Measurements from ENCODE around the gene LIPG.
"Not testable (repeated sequence)": the region's sequence is repeated elsewhere in the genome, so short reads cannot be mapped to it uniquely, and the experiment has no call there.

LIPG gene

DNA sequence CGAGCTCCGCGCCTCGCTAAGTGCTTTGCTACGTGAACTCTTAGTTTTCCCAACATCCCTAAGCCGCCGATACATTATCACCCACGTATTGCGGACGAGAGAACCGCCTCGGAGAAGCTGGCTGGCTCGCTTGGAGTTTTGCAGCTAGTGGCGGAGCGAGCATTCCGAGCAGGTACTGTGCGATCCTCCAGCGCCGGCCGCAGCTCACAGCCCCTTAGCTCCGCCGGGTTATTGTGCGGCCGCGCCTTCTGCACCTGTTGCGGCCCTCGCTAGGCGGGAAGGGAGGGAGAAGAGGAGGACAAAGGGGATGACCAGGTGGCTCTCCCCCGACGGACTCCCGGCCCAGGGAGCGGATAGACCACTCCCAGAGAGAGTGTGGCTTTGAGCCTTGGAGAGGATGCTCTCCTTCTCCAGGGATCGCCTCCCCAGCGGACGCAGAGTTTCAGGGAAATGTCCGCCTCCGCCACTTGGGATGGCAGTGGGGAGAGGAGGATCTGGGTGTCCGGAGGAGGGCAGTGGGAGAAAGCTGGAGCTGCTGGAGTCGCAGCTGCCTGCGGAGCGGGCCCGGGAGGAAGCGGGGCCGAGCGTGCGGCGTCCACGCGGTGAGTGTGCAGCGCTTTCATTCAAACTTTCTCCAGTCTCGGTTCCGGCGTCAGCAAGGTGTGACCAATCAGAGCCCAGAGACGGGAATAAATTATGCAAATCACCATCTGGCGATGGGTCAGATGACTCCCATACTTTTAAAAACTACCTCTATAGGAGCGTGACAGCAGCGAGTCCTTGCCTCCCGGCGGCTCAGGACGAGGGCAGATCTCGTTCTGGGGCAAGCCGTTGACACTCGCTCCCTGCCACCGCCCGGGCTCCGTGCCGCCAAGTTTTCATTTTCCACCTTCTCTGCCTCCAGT is at the start of gene LIPG:
TSS of gene LIPG (plus strand) at position 769 of the 905 bp plus-strand sequence. CDS start 252 bp downstream, outside the sequence.
- Histone ChIP-seq H3K27ac (peak within 1 kb of the TSS in 2 of 21 experiments; percentile 38 to 75), H3K4me3 (peak within 1 kb of the TSS; percentile 20 to 42 (median 24))

DNA sequence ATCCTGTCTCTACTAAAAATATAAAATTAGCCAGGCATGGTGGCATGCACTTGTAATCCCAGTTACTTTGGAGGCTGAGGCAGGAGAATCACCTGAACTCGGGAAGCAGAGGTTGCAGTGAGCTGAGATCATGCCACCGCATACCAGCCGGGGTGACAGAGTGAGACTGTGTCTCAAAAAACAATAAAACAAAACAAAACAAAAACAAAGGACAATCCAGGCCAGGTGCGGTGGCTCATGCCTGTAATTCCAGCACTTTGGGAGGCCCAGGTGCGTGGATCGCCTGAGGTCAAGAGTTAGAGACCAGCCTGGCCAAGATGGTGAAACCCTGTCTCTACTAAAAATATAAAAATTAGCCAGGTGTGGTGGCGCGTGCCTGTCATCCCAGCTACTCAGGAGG is 49.0 kb upstream of the LIPG start:
- H3K27ac ChIP-seq, H3K4me3 ChIP-seq: not testable (repeated sequence)

DNA sequence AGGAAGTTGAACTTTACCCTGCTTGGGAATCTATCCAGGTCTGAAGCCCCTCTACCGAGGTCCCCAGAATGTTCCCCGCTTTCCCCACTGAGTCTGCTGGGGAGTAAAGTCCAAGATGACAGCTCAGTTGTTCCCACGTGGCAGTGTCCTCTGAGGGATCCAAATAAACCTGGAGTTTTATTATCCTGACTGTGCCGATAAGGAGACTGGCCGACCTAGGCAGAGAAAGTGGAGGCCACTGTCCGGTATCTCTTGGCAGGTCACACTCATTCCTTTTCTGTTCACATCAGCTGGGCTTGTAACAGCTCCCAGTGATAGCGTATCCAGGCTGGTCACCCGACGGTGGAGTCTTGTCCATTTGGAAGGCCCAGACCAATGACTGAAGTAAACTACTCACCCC is 47.3 kb upstream of the LIPG start:
- Histone ChIP-seq H3K27ac (no peak overlapping the region), H3K4me3 (no peak overlapping the region)

DNA sequence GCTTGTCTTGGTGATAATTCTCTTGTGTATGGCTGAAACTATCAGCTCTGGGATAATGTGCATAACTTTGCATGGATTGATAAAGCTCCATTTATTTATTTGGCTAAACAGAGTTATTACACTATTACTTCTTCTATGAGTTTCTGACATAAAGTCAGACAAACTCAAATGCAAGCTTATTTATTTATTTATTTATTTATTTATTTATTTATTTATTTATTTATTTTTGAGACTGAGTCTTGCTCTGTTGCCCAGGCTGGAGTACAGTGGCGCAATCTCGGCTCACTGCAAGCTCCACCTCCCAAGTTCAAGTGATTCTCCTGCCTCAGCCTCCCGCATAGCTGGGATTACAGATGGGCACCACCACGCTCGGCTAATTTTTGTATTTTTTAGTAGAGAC is 46.9 kb upstream of the LIPG start:
- H3K4me3 ChIP-seq, H3K27ac ChIP-seq: not testable (repeated sequence)

DNA sequence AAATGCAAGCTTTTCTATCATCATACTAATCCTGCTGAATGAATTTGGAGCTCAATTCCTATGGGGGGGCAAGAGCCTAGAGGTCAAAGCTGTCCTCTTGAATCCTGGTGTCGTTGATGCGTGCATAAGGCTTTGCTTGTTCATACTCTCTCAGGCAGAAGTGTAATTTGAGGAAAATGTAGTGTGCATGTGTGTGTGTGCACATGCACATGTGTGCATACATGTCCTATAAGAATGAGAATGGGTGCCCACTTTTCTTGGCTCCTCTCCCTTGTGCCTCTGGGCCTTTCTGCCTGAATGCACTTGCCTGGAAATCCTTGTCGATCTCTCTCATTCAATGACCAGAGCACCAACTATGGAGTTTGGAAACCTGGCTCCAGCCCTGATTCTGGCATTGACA is 46.3 kb upstream of the LIPG start:
- H3K27ac ChIP-seq = no peak overlapping the region
- H3K4me3 ChIP-seq = no peak overlapping the region

DNA sequence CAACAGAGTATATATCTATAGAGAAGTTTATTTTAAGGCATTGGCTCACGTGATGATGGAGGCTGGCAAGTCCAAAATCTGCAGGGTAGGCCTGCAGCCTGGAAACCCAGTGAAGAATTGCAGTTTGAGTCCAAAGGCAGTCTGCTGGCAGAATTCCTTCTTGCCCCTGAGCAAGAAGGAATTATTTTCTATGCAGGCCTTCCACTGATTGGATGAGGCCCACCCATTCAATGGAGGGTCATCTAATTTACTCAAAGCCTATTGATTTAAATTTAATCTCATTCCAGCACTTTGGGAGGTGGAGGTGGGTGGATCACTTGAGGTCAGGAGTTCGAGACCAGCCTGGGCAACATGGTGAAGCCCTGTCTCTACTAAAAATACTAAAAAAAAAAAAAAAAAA is 44.4 kb upstream of the LIPG start:
- Histone ChIP-seq H3K27ac (no peak overlapping the region), H3K4me3 (no peak overlapping the region)

DNA sequence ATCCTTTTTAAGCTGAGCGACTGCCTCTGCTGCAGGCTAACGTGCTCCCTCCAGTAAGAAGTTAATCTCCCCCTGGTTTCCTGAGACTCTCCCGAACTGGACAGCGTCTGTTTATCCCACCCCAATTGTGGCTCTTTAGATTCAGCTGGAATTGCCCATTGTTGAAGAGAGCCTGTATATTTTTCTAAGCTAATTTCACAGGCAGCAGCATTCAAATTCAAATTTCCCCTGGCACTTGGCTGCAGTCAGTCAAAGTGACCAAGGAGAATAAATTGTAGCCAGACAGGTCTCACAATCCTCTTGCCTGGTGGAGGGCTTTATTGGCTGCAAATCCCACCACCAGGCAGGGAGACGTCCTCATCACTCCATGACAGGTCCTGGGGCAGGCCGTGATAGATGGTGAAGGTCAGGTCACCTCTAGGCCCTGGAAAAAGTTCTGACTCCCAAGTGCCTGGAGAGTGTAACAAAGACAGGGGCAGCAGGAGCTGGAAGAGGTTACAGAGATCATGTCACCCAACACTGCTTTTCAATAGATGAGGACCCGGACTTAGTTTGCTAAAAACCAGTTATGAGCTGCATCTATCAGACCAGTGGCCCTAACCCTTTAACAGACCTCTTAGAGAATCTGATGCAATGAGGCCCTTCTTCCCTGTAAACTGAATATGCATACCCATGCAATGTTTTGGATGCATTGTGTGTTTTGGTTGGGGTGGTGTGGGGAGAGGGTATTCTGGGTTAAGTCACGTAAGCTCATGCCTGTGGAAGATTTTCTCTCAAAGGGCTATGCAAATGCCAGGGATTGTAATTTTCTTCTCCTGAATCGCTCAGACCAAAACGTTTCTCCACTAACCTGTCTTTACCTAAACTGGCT is 42.5 kb upstream of the LIPG start:
- Histone ChIP-seq H3K4me3 (no peak overlapping the region), H3K27ac (no peak overlapping the region)

DNA sequence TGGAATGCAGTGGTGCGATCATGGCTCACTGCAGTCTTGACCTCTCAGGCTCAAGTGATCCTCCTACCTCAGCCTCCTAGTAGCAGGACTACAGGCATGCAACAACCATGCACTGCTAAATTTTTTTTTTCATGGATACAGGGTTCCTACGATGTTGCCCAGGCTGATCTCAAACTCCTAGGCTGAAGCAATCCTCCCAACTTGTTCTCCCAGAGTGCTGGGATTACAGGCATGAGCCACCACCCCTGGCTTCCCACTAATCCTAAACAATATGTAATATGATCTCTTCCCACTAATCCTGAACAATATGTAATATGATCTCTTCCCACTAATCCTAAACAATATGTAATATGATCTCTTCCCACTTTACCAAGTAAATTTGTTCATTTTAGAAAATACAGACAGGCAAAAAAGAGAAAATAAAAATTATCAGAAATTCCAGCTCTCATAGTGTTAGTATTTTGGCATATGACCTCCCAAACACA is 41.2 kb upstream of the LIPG start:
- H3K4me3 ChIP-seq = no peak overlapping the region
- no peak overlapping the region for H3K27ac ChIP-seq

DNA sequence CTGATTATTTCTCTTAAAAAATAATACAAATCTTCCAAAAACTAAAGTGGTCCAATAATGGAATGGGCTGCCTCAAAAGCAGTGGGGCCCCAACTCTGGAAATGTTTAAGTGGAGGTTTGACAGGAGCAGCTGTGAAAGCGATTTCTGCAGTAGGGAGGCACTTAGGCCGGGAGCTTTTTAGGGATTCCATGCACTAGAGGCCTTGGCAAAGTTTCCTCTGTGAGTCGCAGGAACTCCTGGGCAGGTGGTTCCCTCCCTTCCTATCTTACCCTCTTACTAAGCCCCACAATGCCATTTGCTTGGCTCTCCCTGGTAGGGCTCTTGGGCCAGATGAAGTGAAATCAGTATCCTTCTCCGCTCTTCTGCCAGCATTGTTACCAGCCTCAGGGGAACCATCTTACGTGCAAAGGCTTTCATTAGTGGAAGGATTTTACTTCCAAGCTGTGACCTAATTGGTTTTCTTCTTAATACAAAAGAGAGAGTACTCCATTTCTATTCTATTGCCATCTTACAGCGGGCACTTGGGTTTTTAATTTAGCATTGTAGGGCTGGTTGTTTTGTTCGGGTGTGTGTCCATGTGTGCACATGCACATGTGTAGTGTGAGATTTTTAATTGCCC is 40.5 kb upstream of the LIPG start:
- Histone ChIP-seq H3K4me3 (no peak overlapping the region), H3K27ac (no peak overlapping the region)

DNA sequence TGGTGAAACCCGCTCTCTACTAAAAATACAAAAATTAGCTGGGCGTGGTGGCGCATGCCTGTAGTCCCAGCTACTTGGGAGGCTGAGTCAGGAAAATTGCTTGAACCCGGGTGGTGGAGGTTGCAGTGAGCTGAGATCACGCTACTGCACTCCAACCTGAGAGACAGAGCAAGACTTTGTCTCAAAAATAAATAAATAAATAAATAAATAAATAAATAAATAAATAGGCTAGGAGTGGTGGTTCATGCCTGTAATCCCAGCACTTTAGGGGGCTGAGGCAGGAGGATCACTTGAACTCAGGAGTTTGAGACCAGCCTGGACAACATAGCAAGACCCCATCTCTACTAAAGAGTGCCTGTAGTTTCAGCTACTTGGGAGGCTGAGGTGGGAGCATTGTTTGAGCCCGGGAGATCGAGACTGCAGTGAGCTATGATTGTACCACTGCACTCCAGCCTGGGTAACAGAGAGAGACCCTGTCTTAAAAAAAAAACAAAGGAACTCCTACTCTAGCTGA is 38.2 kb upstream of the LIPG start:
- not testable (repeated sequence) for H3K4me3 ChIP-seq, H3K27ac ChIP-seq

DNA sequence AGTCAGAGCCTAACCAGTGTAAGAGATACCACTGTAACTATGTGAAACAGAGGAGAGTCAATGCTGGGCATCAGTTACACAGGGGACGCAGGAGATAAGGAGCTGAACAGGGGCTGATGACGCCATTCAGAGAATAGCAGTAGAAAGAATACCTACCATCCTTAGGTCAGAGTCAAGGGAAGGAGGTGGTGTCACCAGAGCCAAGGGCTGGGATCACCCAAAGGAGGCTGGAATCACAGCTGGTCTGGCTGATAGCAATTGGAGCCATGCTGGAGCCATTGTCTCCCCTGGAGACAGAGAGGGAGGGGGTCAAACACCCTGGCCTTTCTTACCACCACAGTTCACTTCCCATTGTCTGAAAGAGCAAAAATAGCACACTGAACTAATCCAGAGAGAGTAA is 37.5 kb upstream of the LIPG start:
- H3K27ac ChIP-seq = no peak overlapping the region

DNA sequence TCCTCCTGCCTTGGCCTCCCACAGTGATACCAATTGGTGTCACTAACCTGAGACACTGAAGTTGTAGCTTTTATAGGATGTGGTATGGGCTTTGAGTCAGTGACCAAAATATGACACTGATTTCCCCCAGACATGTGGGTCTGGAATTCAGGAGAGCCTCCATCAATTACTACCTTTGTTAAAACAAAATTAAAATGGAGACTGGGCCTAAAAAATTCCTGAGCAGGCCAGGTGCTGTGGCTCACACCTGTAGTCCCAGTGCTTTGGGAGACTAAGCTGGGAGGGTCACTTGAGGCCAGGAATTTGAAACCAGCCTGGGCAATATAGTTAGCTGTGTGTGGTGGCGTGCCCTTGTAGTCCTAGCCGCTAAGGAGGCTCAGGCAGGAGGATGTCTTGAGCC is 36.9 kb upstream of the LIPG start:
- Histone ChIP-seq H3K27ac (no peak overlapping the region), H3K4me3 (no peak overlapping the region)

More for the DNA sequence above, 37.5 kb upstream of the LIPG start:
- no peak overlapping the region for H3K4me3 ChIP-seq

DNA sequence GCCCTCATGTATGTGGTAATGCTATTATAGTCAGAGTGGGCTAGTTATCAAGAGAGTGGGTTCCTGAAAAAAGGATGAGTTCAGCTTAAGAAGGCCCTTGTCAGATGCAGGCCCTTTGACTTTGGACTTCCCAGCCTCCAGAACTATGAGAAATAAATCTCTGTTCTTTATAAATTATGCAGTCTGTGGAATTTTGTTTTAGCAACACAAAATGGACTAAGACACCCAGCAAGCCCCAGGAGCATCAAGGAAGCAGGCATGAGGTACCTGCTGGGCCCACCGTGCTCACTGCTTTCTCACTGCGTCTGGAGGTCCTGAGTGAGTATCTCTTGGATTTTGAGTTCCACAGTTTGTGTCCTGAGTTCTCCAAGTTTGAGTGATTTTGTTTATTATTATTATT is 35.9 kb upstream of the LIPG start:
- H3K27ac ChIP-seq = no peak overlapping the region
- no peak overlapping the region for H3K4me3 ChIP-seq

DNA sequence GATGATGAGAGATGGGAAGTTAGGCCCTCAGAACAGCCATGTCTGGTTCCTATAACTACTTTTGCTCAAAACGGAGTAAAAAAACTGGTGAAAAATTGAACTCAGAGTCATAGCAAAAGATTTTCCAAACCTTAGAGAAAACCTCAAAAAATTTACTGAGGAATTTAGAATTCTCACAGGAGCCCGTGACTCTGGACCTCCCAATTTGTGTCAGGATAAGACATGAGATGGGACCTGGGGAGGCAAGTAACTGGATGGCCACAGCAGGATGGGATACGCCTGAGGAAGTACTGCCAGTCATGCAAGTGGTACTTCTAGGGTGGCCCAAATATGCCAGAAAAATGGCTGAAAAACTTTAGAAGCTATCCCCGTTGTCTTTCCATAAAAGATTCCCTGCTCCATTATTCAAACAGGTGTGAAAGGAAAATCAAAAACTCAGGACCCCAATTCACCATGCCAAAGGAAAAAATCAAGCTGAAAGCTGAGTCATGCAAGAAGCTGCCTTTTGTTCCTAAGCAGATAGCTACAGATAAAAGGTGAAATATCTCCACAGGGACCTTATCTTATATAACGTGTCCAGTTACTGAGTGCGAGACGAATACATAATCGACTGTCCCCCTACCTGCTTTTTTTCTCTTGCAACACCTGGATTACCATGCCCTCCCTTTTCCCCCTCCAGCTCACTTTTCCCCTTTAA is 34.1 kb upstream of the LIPG start:
- no peak overlapping the region for H3K27ac ChIP-seq
- H3K4me3 ChIP-seq = no peak overlapping the region

DNA sequence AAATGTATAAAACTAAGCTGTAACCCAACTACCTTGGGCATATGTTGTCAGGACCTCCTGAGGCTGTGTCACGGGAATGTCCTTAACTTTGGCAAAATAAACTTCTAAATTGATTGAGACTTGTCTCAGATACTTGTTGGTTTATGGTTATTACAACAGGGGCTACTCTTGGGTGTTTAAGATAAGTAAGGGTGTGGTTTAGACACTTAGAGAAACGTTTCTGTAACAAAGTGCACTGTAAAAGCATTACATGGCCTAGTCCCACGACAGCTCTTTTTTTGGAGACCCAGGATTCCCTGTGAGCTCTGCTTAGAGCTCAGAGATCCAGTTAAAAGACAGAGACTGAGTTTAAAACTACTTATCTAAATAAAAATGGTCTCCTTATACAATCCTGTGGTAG is 32.3 kb upstream of the LIPG start:
- H3K4me3 ChIP-seq = no peak overlapping the region
- no peak overlapping the region for H3K27ac ChIP-seq

DNA sequence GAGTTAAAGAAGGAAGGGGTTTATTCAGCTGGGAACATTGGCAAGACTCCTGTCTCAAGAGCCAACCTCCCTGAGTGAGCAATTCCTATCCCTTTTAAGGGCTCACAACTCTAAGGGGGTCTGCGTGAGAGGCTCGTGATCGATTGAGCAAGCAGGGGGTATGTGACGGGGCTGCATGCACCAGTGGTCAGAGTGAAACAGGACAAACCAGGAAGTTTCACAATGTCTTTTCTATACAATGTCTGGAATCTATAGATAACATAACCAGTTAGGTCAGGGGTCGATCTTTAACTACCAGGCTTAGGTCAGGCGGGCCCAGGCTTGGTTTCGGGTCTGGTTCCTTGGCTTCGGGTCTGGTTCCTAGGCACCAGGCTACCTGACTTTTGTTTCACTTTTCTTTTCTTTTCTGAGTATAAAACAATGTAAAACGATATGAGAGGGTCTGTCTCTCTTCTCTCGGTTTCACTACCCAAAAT is 30.1 kb upstream of the LIPG start:
- no peak overlapping the region for H3K27ac ChIP-seq
- no peak overlapping the region for H3K4me3 ChIP-seq

DNA sequence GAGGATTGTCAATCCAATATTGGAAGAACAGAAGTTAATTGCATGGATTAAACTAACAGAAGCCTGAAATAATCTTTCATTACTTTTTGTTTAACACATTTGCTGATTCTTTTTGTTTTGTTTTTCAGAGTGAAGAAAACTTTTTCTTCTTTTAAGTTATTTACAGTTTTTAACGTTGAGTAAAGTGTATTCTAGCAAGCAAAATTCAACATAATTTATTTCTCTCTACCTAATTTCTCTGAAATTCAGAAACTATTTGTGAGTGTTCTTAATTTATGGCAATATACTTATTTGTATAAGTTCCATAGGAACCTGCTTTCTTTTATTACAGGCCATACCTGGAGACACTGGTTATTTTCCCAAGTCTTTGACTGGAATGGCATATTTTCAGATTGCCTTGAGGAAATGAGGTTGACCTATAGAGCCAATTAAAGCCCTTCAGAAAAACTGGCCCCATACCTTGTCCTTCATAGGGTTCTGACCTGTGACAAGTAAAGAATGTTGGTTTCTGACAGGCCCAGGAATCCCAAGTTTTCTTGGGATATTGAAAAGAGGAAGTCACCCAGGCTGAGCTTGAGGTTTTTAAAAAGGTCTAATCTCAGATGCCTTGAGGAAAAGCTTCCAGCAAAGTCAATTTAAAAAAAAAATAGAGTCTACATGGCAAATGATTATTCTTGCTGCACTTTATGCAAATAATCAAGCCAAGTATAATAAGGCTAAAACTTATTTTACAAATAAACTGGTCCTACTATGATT is 26.8 kb upstream of the LIPG start:
- Histone ChIP-seq H3K27ac (no peak overlapping the region), H3K4me3 (no peak overlapping the region)

DNA sequence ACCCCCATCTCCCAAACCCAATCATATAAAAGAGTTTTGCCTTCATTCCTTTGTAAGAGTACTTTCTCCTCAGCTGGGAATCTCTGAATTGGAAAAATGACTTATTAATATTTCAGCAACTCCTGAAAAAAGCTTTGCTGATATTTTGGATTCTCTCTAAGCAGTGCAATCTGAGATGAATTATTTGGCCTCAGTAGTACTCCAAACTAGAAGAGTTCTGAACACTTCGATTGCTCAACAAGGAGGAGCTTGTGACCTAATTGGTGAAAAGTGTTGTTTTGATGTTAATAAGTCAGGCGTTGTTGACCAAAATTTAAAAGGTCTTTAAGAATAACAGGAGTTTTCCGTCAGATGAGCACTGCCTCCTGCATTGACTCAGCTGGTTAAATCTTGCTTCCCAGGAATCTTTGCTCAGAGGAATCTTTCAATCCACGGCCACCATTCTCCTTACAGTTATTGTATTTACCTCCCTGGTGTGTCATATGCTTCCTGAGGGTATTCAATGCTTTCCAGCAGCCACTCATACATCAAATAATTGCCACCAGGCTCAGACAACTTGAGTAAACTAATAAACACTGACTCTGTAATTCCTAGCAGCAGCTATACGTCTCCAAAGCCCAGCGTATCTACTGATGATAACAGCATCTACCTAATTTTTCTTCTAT is 24.5 kb upstream of the LIPG start:
- Histone ChIP-seq H3K27ac (no peak overlapping the region), H3K4me3 (no peak overlapping the region)
